Activated CD8-positive, alpha-beta memory T cell treated with anti-CD3 and anti-CD28 coated beads for 4 hours (primary cell): ENCODE results near the gene SAMSN1.
"Not testable (repeated sequence)": the region's sequence is repeated elsewhere in the genome, so short reads cannot be mapped to it uniquely, and the experiment has no call there.

Source experiments
- DNase-seq, 2 donors: peaks; one replicate each; pipeline ENCODE4 v3.0.0-alpha.2; 2020; ENCODE audit warnings: low read depth in 2 of 2

Gene SAMSN1

GRCh38 chr21:14528815-14529214 is 17.3 kb downstream of the SAMSN1 start:
- no peak for DNase-seq

DNA sequence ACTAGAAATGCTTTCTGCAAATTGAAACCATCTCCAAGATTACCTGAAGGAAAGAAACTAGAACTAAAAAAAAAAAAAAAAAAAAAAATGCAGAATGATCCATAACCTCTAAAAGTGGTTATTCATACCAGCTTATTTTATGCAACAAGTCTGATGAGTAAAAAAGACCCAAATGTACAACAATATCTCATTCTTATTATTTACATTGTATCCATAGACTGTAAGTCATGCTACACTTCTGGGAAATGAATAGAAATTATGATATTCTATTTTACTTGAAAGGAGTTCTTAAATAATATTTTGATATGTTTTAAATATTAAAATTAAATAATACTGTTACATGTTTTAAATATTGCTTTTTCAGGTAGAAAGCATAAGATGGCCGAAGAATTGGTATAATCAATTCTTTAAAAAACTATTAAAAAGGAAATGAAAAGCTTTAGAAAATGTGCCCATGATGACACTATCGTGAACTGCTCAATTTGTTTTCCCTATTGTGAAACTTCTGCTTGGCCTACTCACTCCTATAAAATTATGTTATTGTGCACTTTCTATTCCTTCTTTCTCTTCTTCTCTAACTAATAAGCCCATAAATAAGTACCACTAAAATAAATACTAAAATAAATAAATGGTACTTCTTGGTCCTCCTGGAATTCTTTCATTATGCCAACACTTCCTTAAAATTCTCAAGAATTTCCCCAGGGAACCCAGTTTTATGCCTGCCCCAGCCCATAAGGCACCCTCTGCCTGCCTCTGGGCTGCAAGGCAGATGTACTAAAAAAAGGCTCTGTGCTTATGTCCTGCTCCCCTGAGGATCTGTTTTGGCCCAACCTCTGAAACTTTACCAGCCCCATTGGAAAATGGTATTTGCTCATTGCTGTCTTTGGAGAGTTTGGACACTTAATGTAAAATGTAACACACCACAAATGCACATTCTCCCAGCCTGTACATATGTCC is 18.1 kb downstream of the SAMSN1 start:
- no peak for DNase-seq

DNA sequence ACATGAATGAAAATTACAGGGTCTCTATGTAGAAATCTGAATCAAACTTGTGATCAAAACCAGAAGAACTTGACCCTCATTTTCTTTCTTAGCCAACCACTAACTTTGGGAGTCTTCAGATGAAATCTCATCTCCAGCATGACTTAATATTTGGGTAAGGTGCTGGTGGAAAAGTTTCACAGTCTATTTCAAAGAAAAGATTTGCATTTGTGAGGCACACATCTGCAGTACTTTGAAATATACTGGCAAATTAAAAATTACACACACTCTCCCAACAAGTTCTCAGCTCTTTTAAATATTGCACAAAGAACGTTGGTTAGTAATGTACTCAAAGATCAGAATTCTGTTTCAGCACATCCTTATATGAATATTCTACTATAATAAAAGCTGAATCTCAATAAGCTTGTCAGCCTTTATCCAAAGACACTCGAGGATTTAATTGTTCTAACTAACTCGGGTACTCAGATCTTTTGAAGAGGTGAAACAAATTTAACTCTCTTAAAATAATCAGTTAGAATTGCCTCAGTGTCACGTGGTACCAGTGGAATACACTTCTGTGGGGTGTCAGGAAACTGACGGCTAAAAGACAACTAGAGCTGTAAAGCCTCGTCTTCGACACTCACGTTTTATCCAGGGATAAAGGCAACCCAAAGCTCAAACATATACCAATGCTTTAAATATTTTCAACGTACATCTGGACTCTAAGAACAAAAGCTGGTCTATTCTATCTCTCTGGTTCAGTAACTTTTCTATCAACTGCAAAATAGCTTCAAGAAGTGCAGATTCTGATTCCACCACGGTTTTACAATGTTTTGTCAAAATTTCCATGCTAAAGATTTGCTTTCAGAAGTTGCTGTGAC is 19.0 kb downstream of the SAMSN1 start:
- no peak for DNase-seq

- no peak for DNase-seq
These were observed 19.9 kb downstream of the SAMSN1 start for GRCh38 chr21:14526199-14526598.

GRCh38 chr21:14523234-14523633 is 22.9 kb downstream of the SAMSN1 start:
- DNase-seq = peak in 1 of 2 donors; percentile 25

DNA sequence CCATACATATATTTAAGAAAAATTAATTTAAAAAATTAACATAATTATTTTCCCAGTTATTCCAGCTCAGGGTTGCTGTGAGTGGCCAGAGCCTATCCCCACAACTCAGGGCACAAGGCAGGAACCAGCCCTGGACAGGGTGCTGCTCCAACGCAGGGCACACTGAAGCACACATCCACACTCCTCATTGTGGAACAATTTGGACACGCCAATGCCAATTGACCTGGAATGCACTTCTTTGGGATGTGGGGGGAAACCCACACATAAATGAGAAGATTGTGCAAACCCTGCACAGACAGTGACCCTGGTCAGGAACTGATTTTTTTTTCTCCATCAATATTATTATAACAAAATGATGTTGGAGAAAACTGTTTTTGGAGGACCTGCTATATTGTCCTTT is 23.4 kb downstream of the SAMSN1 start:
- no peak for DNase-seq

- no peak for DNase-seq
These were observed 25.6 kb downstream of the SAMSN1 start for GRCh38 chr21:14520535-14520934.

DNA sequence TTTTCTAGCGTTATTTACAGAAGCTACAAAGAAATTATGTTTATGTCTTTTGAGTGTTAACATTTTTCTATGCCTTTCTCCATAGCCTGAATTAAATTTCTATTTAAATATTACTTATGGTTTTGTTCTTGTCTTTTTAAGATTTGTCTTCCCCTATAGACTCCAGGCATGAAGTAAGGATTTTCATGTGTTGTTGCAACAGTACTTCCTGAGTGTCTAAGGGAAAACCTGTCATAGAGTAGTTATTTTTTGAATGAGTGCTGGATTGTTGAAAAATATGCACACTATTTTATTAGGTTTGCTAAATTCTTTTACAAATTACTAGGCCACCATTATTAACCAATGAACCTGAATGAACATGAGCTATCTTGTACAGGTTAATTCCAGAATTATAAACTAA is 27.1 kb downstream of the SAMSN1 start:
- DNase-seq = no peak

DNA sequence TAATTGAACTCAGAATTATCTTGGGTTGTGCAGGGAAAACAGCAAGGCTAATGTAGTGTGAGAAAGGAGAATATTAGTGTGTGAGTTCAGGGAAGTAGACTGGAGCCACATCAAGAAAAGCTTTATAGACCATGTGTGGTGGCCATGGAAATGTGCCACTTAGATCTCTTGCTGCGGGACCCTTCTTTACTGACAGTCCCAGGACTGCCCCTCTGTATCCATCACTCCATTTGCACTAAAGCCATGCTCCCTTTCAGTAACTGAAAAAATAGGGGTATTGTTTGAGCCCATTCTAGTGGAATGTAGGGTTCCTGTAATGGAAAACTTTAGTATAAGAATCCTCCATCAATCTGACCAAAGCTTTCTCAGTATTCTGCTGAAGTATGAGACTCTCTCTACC is 32.3 kb downstream of the SAMSN1 start:
- no peak for DNase-seq

DNA sequence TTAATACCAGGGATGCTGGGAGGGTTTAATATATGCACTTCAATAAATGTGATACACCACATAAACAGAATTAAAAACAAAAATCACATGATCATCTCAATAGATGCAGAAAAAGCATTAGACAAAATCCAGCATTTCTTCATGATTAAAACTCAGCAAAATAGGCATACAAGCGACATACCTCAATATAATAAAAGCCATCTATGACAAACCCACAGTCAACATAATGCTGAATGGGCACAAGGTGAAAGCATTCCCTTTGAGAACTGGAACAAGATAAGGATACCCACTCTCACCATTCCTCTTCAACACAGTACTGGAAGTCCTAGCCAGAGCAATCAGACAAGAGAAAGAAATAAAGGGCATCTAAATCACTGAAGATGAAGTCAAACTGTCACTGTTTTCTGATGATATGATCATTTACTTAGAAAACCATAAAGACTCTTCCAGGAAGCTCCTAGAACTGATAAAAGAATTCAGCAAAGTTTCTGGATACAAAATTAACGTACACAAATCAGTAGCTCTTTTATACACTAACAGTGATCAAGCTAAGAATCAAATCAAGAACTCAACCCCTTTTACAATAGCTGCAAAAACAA is 39.2 kb downstream of the SAMSN1 start:
- not testable (repeated sequence) for DNase-seq

DNA sequence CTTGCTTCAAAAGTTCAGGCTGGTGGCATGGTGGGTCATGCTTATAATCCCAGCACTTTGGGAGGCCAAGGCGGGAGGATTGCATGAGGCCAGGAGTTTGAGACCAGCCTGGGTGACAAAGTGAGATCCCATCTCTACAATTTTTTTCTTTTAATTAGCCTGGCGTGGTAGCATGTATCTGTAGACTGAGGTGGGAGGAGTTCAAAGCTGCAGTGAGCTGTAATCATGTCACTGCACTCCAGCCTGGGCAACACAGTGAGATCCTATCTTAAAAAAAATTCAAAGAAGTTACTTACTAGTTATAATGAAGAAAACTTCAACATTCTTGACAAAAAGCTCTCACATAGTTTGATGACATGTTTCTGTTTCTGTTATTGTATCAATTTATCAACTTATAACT is 45.2 kb downstream of the SAMSN1 start:
- no peak for DNase-seq

DNA sequence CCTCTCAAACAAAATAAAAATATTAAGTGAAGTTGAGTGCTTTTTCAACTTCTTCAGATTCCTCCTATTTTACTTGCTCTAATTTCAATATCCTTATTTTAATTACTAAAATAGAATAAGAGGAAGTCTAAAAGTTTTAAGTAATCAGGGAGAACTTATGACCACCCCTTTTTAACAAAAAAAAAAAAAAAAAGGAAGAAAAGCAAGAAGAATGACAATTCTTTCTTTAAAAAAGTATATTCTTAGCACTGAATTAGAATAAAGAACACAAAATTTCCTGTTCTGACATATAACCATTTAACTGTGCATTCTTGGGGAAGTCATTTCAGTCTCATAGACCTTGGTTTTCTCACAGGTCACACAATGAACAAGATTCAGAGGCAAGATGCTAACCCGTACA is 46.8 kb downstream of the SAMSN1 start:
- no peak for DNase-seq

DNA sequence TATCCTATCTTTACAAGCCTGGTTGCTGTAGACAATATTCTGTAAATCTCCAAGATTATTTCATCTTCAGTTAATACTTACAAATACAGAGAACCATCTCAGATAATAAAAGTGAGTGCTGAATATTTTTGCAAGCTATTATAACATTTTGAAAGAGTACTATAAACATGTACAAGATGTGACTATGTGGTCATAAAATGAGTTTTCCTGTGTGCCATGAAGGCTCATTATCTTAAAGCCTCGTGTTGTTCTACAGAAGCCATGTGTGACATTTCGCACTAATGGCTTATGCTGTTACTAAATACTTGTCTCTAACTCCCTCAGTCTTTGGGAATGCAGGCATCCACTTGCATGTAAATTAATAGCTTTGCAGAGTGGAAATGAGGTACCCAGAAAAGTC is 48.3 kb downstream of the SAMSN1 start:
- no peak for DNase-seq

- no peak for DNase-seq
These were observed 51.0 kb downstream of the SAMSN1 start for GRCh38 chr21:14495075-14495474.

DNA sequence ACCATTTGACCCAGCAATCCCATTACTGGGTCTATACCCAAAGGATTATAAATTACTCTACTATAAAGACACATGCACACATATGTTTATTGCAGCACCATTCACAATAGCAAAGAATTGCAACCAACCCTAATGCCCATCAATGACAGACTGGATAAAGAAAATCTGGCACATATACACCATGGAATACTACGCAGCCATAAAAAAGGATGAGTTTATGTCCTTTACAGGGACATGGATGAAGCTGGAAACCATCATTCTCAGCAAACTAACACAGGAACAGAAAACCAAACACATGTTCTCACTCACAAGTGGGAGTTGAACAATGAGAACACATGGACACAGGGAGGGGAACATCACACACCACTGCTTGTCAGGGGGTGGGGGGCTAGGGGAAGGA is 51.9 kb downstream of the SAMSN1 start:
- DNase-seq = not testable (repeated sequence)

DNA sequence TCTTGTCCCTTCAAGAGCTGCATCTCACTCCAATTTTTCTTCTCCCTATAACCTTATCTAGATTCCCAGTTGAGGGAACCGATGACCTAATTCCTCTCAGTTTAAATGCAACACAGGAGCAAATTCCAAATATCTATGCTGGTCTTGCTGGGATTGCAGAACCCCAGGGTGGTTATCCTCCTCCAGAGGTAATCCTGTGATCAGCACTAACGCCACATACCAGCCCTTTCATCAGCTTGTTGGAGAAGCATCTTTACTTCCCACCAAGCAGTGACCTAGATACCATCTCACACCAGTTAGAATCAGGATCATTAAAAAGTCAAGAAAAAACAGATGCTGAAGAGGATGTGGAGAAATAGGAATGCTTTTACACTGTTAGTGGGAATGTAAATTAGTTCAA is 52.4 kb downstream of the SAMSN1 start:
- DNase-seq = no peak

DNA sequence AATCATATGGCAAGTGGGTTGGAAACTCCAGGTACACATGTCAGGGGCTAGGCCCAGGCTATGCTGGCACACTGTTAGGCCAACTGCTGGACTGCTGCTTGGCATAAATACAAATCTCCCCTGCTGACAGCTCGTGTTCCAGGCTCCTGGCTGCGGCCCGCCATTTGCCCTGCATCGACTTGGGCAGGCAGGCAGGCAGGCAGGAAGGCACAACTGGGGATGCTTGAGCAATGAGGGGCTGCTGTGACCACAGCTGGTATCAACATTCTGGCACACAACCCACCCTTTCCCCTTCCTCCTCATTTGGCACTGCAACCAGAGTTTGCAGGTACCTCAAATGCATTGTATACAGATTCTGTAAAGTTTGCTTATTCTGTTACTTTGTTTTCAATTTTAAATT is 53.2 kb downstream of the SAMSN1 start:
- no peak for DNase-seq

DNA sequence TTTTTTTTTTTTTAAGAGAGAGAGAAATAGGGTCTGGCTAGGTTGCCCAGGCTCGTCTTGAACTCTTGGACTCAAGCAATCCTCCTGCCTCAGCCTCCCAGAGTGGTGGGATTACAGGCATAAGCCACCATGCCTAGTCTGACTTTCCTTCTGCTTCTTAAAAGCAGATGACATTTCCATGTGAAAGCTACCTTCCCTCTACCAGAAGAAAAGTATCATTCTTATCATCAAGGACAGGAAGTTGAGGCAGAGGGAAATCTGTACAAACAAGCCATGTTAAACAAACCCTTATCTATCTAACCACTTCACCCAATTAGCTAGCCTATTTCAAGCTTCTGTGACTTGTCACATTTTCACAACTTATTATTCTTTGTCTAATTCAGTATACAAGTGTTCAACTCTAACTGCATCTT is 54.8 kb downstream of the SAMSN1 start:
- no peak for DNase-seq

- DNase-seq = no peak
These were observed 57.4 kb downstream of the SAMSN1 start for GRCh38 chr21:14488672-14489204.

GRCh38 chr21:14487490-14488432 is 58.4 kb downstream of the SAMSN1 start:
- DNase-seq = no peak

DNA sequence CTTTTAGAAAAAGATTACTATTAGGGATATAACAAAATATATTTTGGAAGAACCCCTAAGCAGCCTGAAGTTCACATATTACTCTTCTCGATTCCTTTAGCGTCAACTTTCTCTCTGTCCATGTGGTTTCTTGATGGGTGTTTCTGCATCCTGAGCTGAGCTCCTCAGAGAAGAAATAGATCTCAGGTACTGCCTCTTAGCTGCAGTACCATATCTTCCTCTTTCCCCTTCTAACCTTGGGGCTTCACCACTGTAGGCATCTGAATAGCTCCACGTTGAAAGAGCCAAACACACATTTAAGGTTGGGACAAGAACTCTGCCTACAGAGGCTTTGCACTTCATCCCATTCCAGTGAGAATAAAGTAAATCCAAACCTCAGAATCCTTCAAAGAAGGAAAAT is 59.2 kb downstream of the SAMSN1 start:
- no peak for DNase-seq
